ENCODE data around the gene IFNGR1.
"Not testable (repeated sequence)": the region's sequence is repeated elsewhere in the genome, so short reads cannot be mapped to it uniquely, and the experiment has no call there.

Gene IFNGR1

GRCh38 chr6:137218917-137219663, at the start of gene IFNGR1:
TSS of gene IFNGR1 (minus strand) at chr6:137219385. CDS start at chr6:137219327, 58 bp downstream.
- peak; percentile 95 for DNase-seq (ENCODE audit: low spot score)

GRCh38 chr6:137268911-137269310, 49.7 kb upstream of the IFNGR1 start:
- no peak for DNase-seq (ENCODE audit: low spot score)

- no peak for DNase-seq (ENCODE audit: low spot score)
Measured at GRCh38 chr6:137266309-137266586, 47.1 kb upstream of the IFNGR1 start.

GRCh38 chr6:137265561-137266308, 46.5 kb upstream of the IFNGR1 start:
- no peak for DNase-seq (ENCODE audit: low spot score)

GRCh38 chr6:137264311-137265075, 45.3 kb upstream of the IFNGR1 start:
- DNase-seq (ENCODE audit: low spot score), result no peak

GRCh38 chr6:137261761-137262160, 42.6 kb upstream of the IFNGR1 start:
- no peak for DNase-seq (ENCODE audit: low spot score)

GRCh38 chr6:137261361-137261760, 42.2 kb upstream of the IFNGR1 start:
- DNase-seq (ENCODE audit: low spot score), result no peak

- no peak for DNase-seq (ENCODE audit: low spot score)
Measured at GRCh38 chr6:137260217-137260616, 41.0 kb upstream of the IFNGR1 start.

- DNase-seq (ENCODE audit: low spot score), result no peak
Measured at GRCh38 chr6:137259349-137259748, 40.2 kb upstream of the IFNGR1 start.

GRCh38 chr6:137258170-137258569, 39.0 kb upstream of the IFNGR1 start:
- no peak for DNase-seq (ENCODE audit: low spot score)

- DNase-seq (ENCODE audit: low spot score), result no peak
Measured at GRCh38 chr6:137256350-137257103, 37.3 kb upstream of the IFNGR1 start.

- no peak for DNase-seq (ENCODE audit: low spot score)
Measured at GRCh38 chr6:137254966-137255365, 35.8 kb upstream of the IFNGR1 start.

- not testable (repeated sequence) for DNase-seq (ENCODE audit: low spot score)
Measured at GRCh38 chr6:137254430-137254829, 35.2 kb upstream of the IFNGR1 start.

- DNase-seq (ENCODE audit: low spot score), result no peak
Measured at GRCh38 chr6:137248702-137249101, 29.5 kb upstream of the IFNGR1 start.

GRCh38 chr6:137247724-137248123, 28.5 kb upstream of the IFNGR1 start:
- no peak for DNase-seq (ENCODE audit: low spot score)

- DNase-seq (ENCODE audit: low spot score), result no peak
Measured at GRCh38 chr6:137246791-137247202, 27.6 kb upstream of the IFNGR1 start.

GRCh38 chr6:137246164-137246563, 27.0 kb upstream of the IFNGR1 start:
- DNase-seq (ENCODE audit: low spot score), result no peak

- no peak for DNase-seq (ENCODE audit: low spot score)
Measured at GRCh38 chr6:137241481-137242038, 22.4 kb upstream of the IFNGR1 start.

GRCh38 chr6:137240168-137240567, 21.0 kb upstream of the IFNGR1 start:
- DNase-seq (ENCODE audit: low spot score), result peak; percentile 31

- no peak for DNase-seq (ENCODE audit: low spot score)
Measured at GRCh38 chr6:137237413-137238170, 18.4 kb upstream of the IFNGR1 start.
